ENCODE measurements around the gene GPR173. TPM values are rescaled to one million over a fixed set of nuclear protein-coding genes. Genes with fewer than 3 reads are reported as not detected.

Gene GPR173
- total RNA-seq, 1 experiment from 2014 or later, result 1.6 TPM

GRCh38 chrX:53028678-53029077 is 19.9 kb upstream of the GPR173 start:
- no peaks in the 10 kb centered on the region for H3K36me3 ChIP-seq (ENCODE audit: low read depth, low read length)
- ChIA-PET CTCF (no interaction called here), POLR2A (ENCODE audit: unreplicated experiment) (no interaction called here)
- ATAC-seq (no peak), DNase-seq (no peak)
- H3F3A ChIP-seq (ENCODE audit: low read length, unreplicated experiment), result no peaks in the 10 kb centered on the region
- H4K20me1 ChIP-seq (ENCODE audit: low read length), result no peaks in the 10 kb centered on the region
- no peak overlapping the region for H3K27ac ChIP-seq (ENCODE audit: low read length)
- no TSS peak for BruUV-seq (replicated peaks)
- H3K4me3 ChIP-seq (ENCODE audit: low read length), result no peak overlapping the region
- no peak for TF ChIP-seq EZH2 (IDR thresholded peaks at IDR 0.05; ENCODE audit: low read length, unreplicated experiment)
- no peak overlapping the region for H2AFZ ChIP-seq (ENCODE audit: low read length)
- H3K4me1 ChIP-seq (ENCODE audit: insufficient read depth, low read length), result no peaks in the 10 kb centered on the region
- no peak overlapping the region for H3K9ac ChIP-seq (ENCODE audit: low read length)
- no peaks in the 10 kb centered on the region for H3K9me3 ChIP-seq (ENCODE audit: low read length)
- no peaks in the 10 kb centered on the region for H3K9me2 ChIP-seq (replicated peaks; ENCODE audit: low read length)
- no peaks in the 10 kb centered on the region for H3K79me2 ChIP-seq (ENCODE audit: low read length)
- peaks cover 5% of the 10 kb centered on the region; the same call in 1 of the 2 replicates for H3K27me3 ChIP-seq (ENCODE audit: low read length)
- intact Hi-C loops (cut with micrococcal nuclease), result no loop called here
- H3K4me2 ChIP-seq (ENCODE audit: low read length), result no peak overlapping the region

- no peaks in the 10 kb centered on the region for H3K36me3 ChIP-seq (ENCODE audit: low read depth, low read length)
- BruUV-seq (replicated peaks), result no TSS peak
- ChIA-PET CTCF (no interaction called here), POLR2A (ENCODE audit: unreplicated experiment) (no interaction called here)
- no peak overlapping the region for H3K9ac ChIP-seq (ENCODE audit: low read length)
- H3K9me2 ChIP-seq (replicated peaks; ENCODE audit: low read length), result no peaks in the 10 kb centered on the region
- H3K9me3 ChIP-seq (ENCODE audit: low read length), result no peaks in the 10 kb centered on the region
- H3K27ac ChIP-seq (ENCODE audit: low read length), result no peak overlapping the region
- intact Hi-C loops (cut with micrococcal nuclease), result no loop called here
- TF ChIP-seq EZH2phosphoT487 (IDR thresholded peaks at IDR 0.05; ENCODE audit: borderline replicate concordance, low read length), result no peak
- TF ChIP-seq, protein P1, sequence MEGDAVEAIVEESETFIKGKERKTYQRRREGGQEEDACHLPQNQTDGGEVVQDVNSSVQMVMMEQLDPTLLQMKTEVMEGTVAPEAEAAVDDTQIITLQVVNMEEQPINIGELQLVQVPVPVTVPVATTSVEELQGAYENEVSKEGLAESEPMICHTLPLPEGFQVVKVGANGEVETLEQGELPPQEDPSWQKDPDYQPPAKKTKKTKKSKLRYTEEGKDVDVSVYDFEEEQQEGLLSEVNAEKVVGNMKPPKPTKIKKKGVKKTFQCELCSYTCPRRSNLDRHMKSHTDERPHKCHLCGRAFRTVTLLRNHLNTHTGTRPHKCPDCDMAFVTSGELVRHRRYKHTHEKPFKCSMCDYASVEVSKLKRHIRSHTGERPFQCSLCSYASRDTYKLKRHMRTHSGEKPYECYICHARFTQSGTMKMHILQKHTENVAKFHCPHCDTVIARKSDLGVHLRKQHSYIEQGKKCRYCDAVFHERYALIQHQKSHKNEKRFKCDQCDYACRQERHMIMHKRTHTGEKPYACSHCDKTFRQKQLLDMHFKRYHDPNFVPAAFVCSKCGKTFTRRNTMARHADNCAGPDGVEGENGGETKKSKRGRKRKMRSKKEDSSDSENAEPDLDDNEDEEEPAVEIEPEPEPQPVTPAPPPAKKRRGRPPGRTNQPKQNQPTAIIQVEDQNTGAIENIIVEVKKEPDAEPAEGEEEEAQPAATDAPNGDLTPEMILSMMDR (conservative IDR thresholded peaks at IDR 0.05; ENCODE audit: low read depth, low read length), result no peak
- no peak for TF ChIP-seq EZH2 (IDR thresholded peaks at IDR 0.05; ENCODE audit: low read length, unreplicated experiment)
- H3K4me2 ChIP-seq (ENCODE audit: low read length), result no peak overlapping the region
- ATAC-seq (no peak), DNase-seq (no peak)
- H2AFZ ChIP-seq (ENCODE audit: low read length), result no peak overlapping the region
- H3K4me3 ChIP-seq (ENCODE audit: low read length), result no peak overlapping the region
- H3K79me2 ChIP-seq (ENCODE audit: low read length), result no peaks in the 10 kb centered on the region
- no peaks in the 10 kb centered on the region for H3F3A ChIP-seq (ENCODE audit: low read length, unreplicated experiment)
- peaks cover 11% of the 10 kb centered on the region for H3K27me3 ChIP-seq (ENCODE audit: low read length)
- H4K20me1 ChIP-seq (ENCODE audit: low read length), result no peaks in the 10 kb centered on the region
- no peaks in the 10 kb centered on the region for H3K4me1 ChIP-seq (ENCODE audit: insufficient read depth, low read length)
These were observed 17.2 kb upstream of the GPR173 start for GRCh38 chrX:53031380-53031779.

- H3K79me2 ChIP-seq (ENCODE audit: low read length), result no peaks in the 10 kb centered on the region
- POLR2A ChIA-PET (ENCODE audit: unreplicated experiment), result no interaction called here
These were observed 12.4 kb upstream of the GPR173 start for GRCh38 chrX:53036149-53036548.

More at GRCh38 chrX:53036149-53036548, 12.4 kb upstream of the GPR173 start:
- no peaks in the 10 kb centered on the region for H3F3A ChIP-seq (ENCODE audit: low read length, unreplicated experiment)
- intact Hi-C loops (cut with micrococcal nuclease), result no loop called here
- no peak for DNase-seq
- TF ChIP-seq, protein P1 (conservative IDR thresholded peaks at IDR 0.05; ENCODE audit: low read depth, low read length), result no peak
- no peak for TF ChIP-seq EZH2 (IDR thresholded peaks at IDR 0.05; ENCODE audit: low read length, unreplicated experiment)
- TF ChIP-seq EZH2phosphoT487 (IDR thresholded peaks at IDR 0.05; ENCODE audit: borderline replicate concordance, low read length), result no peak
- no peak overlapping the region for H3K9ac ChIP-seq (ENCODE audit: low read length)
- no peak overlapping the region for H2AFZ ChIP-seq (ENCODE audit: low read length)
- no peaks in the 10 kb centered on the region for H3K4me1 ChIP-seq (ENCODE audit: insufficient read depth, low read length)
- H3K36me3 ChIP-seq (ENCODE audit: low read depth, low read length), result no peaks in the 10 kb centered on the region
- no peak overlapping the region for H3K27ac ChIP-seq (ENCODE audit: low read length)
- H4K20me1 ChIP-seq (ENCODE audit: low read length), result no peaks in the 10 kb centered on the region
- peaks cover 22% of the 10 kb centered on the region for H3K27me3 ChIP-seq (ENCODE audit: low read length)
- no peak overlapping the region for H3K4me2 ChIP-seq (ENCODE audit: low read length)
- CTCF ChIA-PET, result no interaction called here
- H3K9me3 ChIP-seq (ENCODE audit: low read length), result no peaks in the 10 kb centered on the region
- H3K9me2 ChIP-seq (replicated peaks; ENCODE audit: low read length), result no peaks in the 10 kb centered on the region
- no TSS peak for BruUV-seq (replicated peaks)
- no peak for ATAC-seq
- no peak overlapping the region for H3K4me3 ChIP-seq (ENCODE audit: low read length)

All from PC-3 (cell line).